Measurements from ENCODE around the gene SLC37A1. TPM values are rescaled to one million over a fixed set of nuclear protein-coding genes. Genes with fewer than 3 reads are reported as not detected.

Gene SLC37A1
- total RNA-seq, 2 donors from 2014 or later = 6.6 to 9.6 TPM

- H3K4me3 ChIP-seq = no peak overlapping the region
- no peaks in the 10 kb centered on the region for H3K36me3 ChIP-seq
- no peaks in the 10 kb centered on the region for H3K27me3 ChIP-seq (replicated peaks; ENCODE audit: insufficient read depth)
- no peak overlapping the region for H3K27ac ChIP-seq
- H3K9me3 ChIP-seq = no peaks in the 10 kb centered on the region
- no peak for DNase-seq (ENCODE audit: low spot score)
- TF ChIP-seq CTCF (IDR thresholded peaks at IDR 0.05) = no peak
- H3K4me1 ChIP-seq (ENCODE audit: control insufficient read depth in 1 of 2, low read depth in 2 of 2) = no peaks in the 10 kb centered on the region
- no peak for ATAC-seq (ENCODE audit: insufficient number of reproducible peaks, low FRiP score, low read depth)
Observed at GRCh38 chr21:42471716-42472330, 41.8 kb upstream of the SLC37A1 start.

- DNase-seq (ENCODE audit: low spot score) (no peak), ATAC-seq (ENCODE audit: insufficient number of reproducible peaks, low FRiP score, low read depth) (no peak)
- Histone ChIP-seq H3K27ac (no peak overlapping the region), H3K4me3 (no peak overlapping the region), H3K27me3 (replicated peaks; ENCODE audit: insufficient read depth) (no peaks in the 10 kb centered on the region), H3K36me3 (no peaks in the 10 kb centered on the region), H3K9me3 (no peaks in the 10 kb centered on the region), H3K4me1 (ENCODE audit: control insufficient read depth in 1 of 2, low read depth in 2 of 2) (no peaks in the 10 kb centered on the region)
- no peak for TF ChIP-seq CTCF (IDR thresholded peaks at IDR 0.05)
Observed at GRCh38 chr21:42472521-42472920, 41.1 kb upstream of the SLC37A1 start.

GRCh38 chr21:42473498-42474042 is 40.1 kb upstream of the SLC37A1 start:
- no peak overlapping the region for H3K4me3 ChIP-seq
- no peak for ATAC-seq (ENCODE audit: insufficient number of reproducible peaks, low FRiP score, low read depth)
- TF ChIP-seq CTCF (IDR thresholded peaks at IDR 0.05) = no peak
- H3K27ac ChIP-seq = no peak overlapping the region
- no peaks in the 10 kb centered on the region for H3K36me3 ChIP-seq
- H3K27me3 ChIP-seq (replicated peaks; ENCODE audit: insufficient read depth) = no peaks in the 10 kb centered on the region
- H3K9me3 ChIP-seq = no peaks in the 10 kb centered on the region
- no peak for DNase-seq (ENCODE audit: low spot score)
- no peaks in the 10 kb centered on the region for H3K4me1 ChIP-seq (ENCODE audit: control insufficient read depth in 1 of 2, low read depth in 2 of 2)

GRCh38 chr21:42474043-42474831 is 39.4 kb upstream of the SLC37A1 start:
- TF ChIP-seq CTCF (IDR thresholded peaks at IDR 0.05) = no peak
- no peaks in the 10 kb centered on the region for H3K36me3 ChIP-seq
- DNase-seq (ENCODE audit: low spot score) = no peak
- H3K27ac ChIP-seq = no peak overlapping the region
- no peak overlapping the region for H3K4me3 ChIP-seq
- ATAC-seq (ENCODE audit: insufficient number of reproducible peaks, low FRiP score, low read depth) = no peak
- no peaks in the 10 kb centered on the region for H3K4me1 ChIP-seq (ENCODE audit: control insufficient read depth in 1 of 2, low read depth in 2 of 2)
- H3K9me3 ChIP-seq = no peaks in the 10 kb centered on the region
- no peaks in the 10 kb centered on the region for H3K27me3 ChIP-seq (replicated peaks; ENCODE audit: insufficient read depth)

GRCh38 chr21:42475036-42475435 is 38.6 kb upstream of the SLC37A1 start:
- no peaks in the 10 kb centered on the region for H3K36me3 ChIP-seq
- H3K4me1 ChIP-seq (ENCODE audit: control insufficient read depth in 1 of 2, low read depth in 2 of 2) = no peaks in the 10 kb centered on the region
- H3K4me3 ChIP-seq = no peak overlapping the region
- DNase-seq (ENCODE audit: low spot score) (no peak), ATAC-seq (ENCODE audit: insufficient number of reproducible peaks, low FRiP score, low read depth) (no peak)
- TF ChIP-seq CTCF (IDR thresholded peaks at IDR 0.05) = no peak
- H3K27ac ChIP-seq = no peak overlapping the region
- no peaks in the 10 kb centered on the region for H3K9me3 ChIP-seq
- H3K27me3 ChIP-seq (replicated peaks; ENCODE audit: insufficient read depth) = no peaks in the 10 kb centered on the region

All from thoracic aorta (tissue), 2 donors.